ENCODE results near the gene EXOC2. TPM values are rescaled to one million over a fixed set of nuclear protein-coding genes. Genes with fewer than 3 reads are reported as not detected.

Gene EXOC2
- total and polyA plus RNA-seq, 7 donors, result 5.4 to 23.2 (median 15.3) TPM

DNA sequence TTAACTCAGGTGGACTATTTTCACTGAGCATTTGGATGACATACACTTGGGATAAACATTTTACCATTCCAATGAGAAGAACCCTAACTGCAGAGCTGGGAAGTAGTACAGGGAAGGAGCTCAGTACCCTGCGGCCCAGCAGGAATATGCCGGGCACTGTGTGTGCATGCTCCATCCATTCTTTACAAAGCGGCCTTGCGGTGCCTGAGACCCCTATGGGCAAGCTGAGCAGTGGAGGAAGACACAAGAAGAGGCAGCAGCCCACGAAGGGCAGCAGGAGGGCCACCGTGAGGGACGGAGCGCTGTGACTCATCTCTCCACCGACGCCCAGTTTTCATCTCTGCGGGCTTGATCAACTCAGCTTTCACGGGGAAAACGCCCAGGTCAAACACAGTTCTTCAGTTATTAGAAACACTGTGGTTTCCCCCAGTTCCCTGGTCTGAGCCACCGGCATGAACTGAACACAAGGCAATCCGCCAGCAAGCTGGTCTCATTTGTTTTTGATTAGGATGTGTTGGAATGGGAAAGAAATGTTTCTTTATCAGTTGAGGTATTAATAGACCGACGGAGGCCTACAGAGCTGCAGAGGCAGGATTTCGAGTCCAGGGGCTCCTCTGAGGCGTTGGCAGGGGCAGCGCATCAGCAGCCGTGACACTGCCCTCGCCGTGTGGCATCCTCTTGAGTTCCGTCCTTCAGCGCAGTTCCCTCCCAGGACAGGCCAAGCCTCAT is 256.5 kb downstream of the EXOC2 start:
- no peak for DNase-seq
- 85 to 90% methylated on average over 25 of the region's 25 CpGs for WGBS, 2 donors
- intact Hi-C loops (cut with DNase I), result no loop called here

GRCh38 chr6:435441-436307 is 257.3 kb downstream of the EXOC2 start:
- no peaks in the 10 kb centered on the region for H3K27me3 ChIP-seq
- no peak for DNase-seq
- intact Hi-C loops (cut with DNase I), result no loop called here
- H3K27ac ChIP-seq, result no peak overlapping the region
- no peaks in the 10 kb centered on the region for H3K9me3 ChIP-seq
- no peaks in the 10 kb centered on the region for H3K36me3 ChIP-seq
- 96 to 97% methylated on average over 50 of the region's 50 CpGs for WGBS, 2 donors
- no peak for TF ChIP-seq POLR2AphosphoS5 (IDR thresholded peaks at IDR 0.05)
- no peak for TF ChIP-seq EP300 (IDR thresholded peaks at IDR 0.05)
- no peak for TF ChIP-seq POLR2A (IDR thresholded peaks at IDR 0.05)
- TF ChIP-seq, protein P1, sequence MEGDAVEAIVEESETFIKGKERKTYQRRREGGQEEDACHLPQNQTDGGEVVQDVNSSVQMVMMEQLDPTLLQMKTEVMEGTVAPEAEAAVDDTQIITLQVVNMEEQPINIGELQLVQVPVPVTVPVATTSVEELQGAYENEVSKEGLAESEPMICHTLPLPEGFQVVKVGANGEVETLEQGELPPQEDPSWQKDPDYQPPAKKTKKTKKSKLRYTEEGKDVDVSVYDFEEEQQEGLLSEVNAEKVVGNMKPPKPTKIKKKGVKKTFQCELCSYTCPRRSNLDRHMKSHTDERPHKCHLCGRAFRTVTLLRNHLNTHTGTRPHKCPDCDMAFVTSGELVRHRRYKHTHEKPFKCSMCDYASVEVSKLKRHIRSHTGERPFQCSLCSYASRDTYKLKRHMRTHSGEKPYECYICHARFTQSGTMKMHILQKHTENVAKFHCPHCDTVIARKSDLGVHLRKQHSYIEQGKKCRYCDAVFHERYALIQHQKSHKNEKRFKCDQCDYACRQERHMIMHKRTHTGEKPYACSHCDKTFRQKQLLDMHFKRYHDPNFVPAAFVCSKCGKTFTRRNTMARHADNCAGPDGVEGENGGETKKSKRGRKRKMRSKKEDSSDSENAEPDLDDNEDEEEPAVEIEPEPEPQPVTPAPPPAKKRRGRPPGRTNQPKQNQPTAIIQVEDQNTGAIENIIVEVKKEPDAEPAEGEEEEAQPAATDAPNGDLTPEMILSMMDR (IDR thresholded peaks at IDR 0.05), result no peak
- H3K4me3 ChIP-seq, result no peak overlapping the region
- no peaks in the 10 kb centered on the region for H3K4me1 ChIP-seq

More for the DNA sequence above, 256.5 kb downstream of the EXOC2 start:
- Histone ChIP-seq H3K36me3 (no peaks in the 10 kb centered on the region), H3K27me3 (no peaks in the 10 kb centered on the region), H3K4me3 (no peak overlapping the region), H3K27ac (no peak overlapping the region), H3K9me3 (no peaks in the 10 kb centered on the region), H3K4me1 (no peaks in the 10 kb centered on the region)
- TF ChIP-seq POLR2A (IDR thresholded peaks at IDR 0.05), result no peak
- no peak for TF ChIP-seq POLR2AphosphoS5 (IDR thresholded peaks at IDR 0.05)
- no peak for TF ChIP-seq EP300 (IDR thresholded peaks at IDR 0.05)
- TF ChIP-seq, protein P1 (IDR thresholded peaks at IDR 0.05), result no peak

Other genes starting within 250 kb of the EXOC2 start
- 1 to 10 TPM in 2 of 4 donors, under 1 TPM in 2; 0.68 to 3.6 (median 1.2) TPM for gene HUS1B, start 36.0 kb downstream of the EXOC2 start, total RNA-seq
- gene HUS1B, start 36.0 kb downstream of the EXOC2 start, polyA plus RNA-seq, result under 1 TPM in 1 of 3 donors, not detected in 2; 0.36 TPM